Activated naive CD4-positive, alpha-beta T cell treated with anti-CD3 and anti-CD28 coated beads, Interleukin-2, amount 10 ng/mL, durations not matched to agents 7 days and 5 days (primary cell): ENCODE results near the gene URGCP.

Experiments
- CTCF ChIA-PET: fragments of 350-600 bp; sonication (Branson Sonifier 250); formaldehyde crosslinking; loops from one replicate; lab custom pipeline; 2021; ENCODE audit warnings: antibody characterized with exemption; lab: Charles Lee
- DNase-seq: peaks from one replicate; pipeline ENCODE4 v3.0.0-alpha.2; 2020
- H3K27ac Mint-ChIP-seq: one replicate; pipeline ENCODE4 v1.8.0; 2021; ENCODE audit warnings: mild to moderate bottlenecking, moderate library complexity, mixed read lengths
- H3K27me3 Mint-ChIP-seq: one replicate; pipeline ENCODE4 v1.8.0; 2021; ENCODE audit warnings: mild to moderate bottlenecking, mixed read lengths
- H3K36me3 Mint-ChIP-seq: one replicate; pipeline ENCODE4 v1.8.0; 2021; ENCODE audit warnings: mixed read lengths
- H3K4me1 Mint-ChIP-seq: one replicate; pipeline ENCODE4 v1.8.0; 2021; ENCODE audit warnings: mixed read lengths
- H3K4me3 Mint-ChIP-seq: one replicate; pipeline ENCODE4 v1.8.0; 2021; ENCODE audit warnings: mild to moderate bottlenecking, moderate library complexity, mixed read lengths
- H3K9me3 Mint-ChIP-seq: one replicate; pipeline ENCODE4 v1.8.0; 2021; ENCODE audit warnings: mixed read lengths

Gene URGCP

GRCh38 chr7:43873300-43873699 lies 33.1 kb downstream of the URGCP start:
- Mint-ChIP-seq H3K4me1 (peaks cover 20% of the 10 kb centered on the region), H3K4me3 (no peak overlapping the region), H3K36me3 (peaks cover 37% of the 10 kb centered on the region), H3K27me3 (peaks cover 19% of the 10 kb centered on the region), H3K9me3 (no peaks in the 10 kb centered on the region), H3K27ac (no peak overlapping the region)
- CTCF ChIA-PET: no interaction called here
- no peak for DNase-seq

DNA sequence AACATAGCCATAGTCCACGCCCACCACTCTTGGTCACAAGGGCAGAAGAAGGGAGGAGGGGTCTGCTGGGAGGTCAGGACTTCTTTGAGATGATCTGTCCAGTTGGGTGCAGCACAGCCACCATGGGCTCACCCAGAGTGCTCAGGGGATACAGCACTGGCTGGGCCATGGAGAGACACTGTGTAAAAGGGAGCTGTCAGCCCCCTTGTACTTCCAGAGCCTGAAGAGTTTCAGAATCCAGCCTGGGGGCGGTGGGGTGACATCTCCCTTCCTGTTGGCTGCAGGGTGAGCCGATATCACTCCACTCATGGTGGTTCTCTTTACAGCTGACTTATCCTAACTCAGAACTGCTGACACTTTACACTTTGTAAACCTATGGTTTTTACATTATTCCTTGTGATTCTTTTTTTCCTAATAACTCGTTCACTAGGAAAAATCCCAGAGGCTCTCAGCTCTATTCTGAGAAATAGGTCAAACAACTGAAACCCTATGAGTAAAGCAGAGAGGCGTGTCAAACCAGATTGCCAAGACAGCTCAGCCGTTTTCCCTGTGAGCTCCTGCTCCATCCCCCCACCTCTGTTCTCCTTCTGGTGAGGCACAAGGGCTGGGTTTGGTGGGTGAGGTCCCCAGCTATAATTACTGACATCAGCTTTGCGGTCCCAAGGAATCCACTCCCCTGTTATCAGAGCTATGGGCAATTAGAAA lies 33.8 kb downstream of the URGCP start:
- H3K9me3 Mint-ChIP-seq: no peaks in the 10 kb centered on the region
- H3K4me1 Mint-ChIP-seq: peaks cover 26% of the 10 kb centered on the region
- H3K36me3 Mint-ChIP-seq: peaks cover 33% of the 10 kb centered on the region
- no peak overlapping the region for H3K27ac Mint-ChIP-seq
- DNase-seq: no peak
- H3K4me3 Mint-ChIP-seq: no peak overlapping the region
- CTCF ChIA-PET: no interaction called here
- peaks cover 19% of the 10 kb centered on the region for H3K27me3 Mint-ChIP-seq

GRCh38 chr7:43871064-43871463 lies 35.3 kb downstream of the URGCP start:
- peaks cover 28% of the 10 kb centered on the region for H3K4me1 Mint-ChIP-seq
- peaks cover 31% of the 10 kb centered on the region for H3K36me3 Mint-ChIP-seq
- DNase-seq: no peak
- peak overlapping the region; percentile 5 for H3K4me3 Mint-ChIP-seq
- no peaks in the 10 kb centered on the region for H3K9me3 Mint-ChIP-seq
- CTCF ChIA-PET: no interaction called here
- H3K27ac Mint-ChIP-seq: no peak overlapping the region
- H3K27me3 Mint-ChIP-seq: peaks cover 19% of the 10 kb centered on the region

GRCh38 chr7:43870316-43870715 lies 36.1 kb downstream of the URGCP start:
- peak overlapping the region; percentile 16 for H3K4me3 Mint-ChIP-seq
- H3K36me3 Mint-ChIP-seq: peaks cover 31% of the 10 kb centered on the region
- peaks cover 19% of the 10 kb centered on the region for H3K27me3 Mint-ChIP-seq
- CTCF ChIA-PET: no interaction called here
- peaks cover 28% of the 10 kb centered on the region for H3K4me1 Mint-ChIP-seq
- no peaks in the 10 kb centered on the region for H3K9me3 Mint-ChIP-seq
- no peak for DNase-seq
- no peak overlapping the region for H3K27ac Mint-ChIP-seq

DNA sequence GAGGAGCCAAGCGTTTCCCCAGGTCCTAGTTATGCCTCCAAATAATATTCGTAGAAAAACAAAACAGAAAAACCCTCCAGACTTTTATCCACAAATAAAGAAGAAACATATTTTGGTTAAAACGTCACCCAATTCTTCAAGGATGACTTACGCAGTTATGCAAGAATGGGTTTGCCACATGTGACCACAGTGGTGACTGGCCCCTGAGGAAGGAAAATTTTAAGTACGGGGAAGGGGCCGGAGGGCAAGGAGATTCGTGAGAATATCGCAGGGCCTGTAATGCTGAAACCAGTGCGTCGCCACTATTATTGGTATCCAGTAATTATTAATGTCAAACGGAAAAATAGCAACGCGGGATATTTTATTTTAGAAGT lies 36.5 kb downstream of the URGCP start:
- peaks cover 28% of the 10 kb centered on the region for H3K4me1 Mint-ChIP-seq
- CTCF ChIA-PET: interaction anchor here (1.2 kb wide), 1 partner anchor 31 kb away, joined by 4 read pairs; no protein-coding TSS in a partner anchor
- H3K27me3 Mint-ChIP-seq: peaks cover 19% of the 10 kb centered on the region
- DNase-seq: no peak
- H3K9me3 Mint-ChIP-seq: no peaks in the 10 kb centered on the region
- peak overlapping the region; percentile 84 for H3K27ac Mint-ChIP-seq
- H3K36me3 Mint-ChIP-seq: peaks cover 30% of the 10 kb centered on the region
- H3K4me3 Mint-ChIP-seq: peak overlapping the region; percentile 86

- Mint-ChIP-seq H3K4me1 (peaks cover 28% of the 10 kb centered on the region), H3K27ac (peak within 1 kb of the TSS; percentile 84), H3K36me3 (peaks cover 30% of the 10 kb centered on the region), H3K27me3 (peaks cover 21% of the 10 kb centered on the region), H3K9me3 (no peaks in the 10 kb centered on the region), H3K4me3 (peak within 1 kb of the TSS; percentile 86)
- DNase-seq: peak; percentile 96
- CTCF ChIA-PET: interaction anchor here (0.6 to 1.2 kb wide), 3 partner anchors 30 to 60 kb away, joined by 3 to 4 read pairs (median 3); no protein-coding TSS in a partner anchor
These were observed 37.2 kb downstream of the URGCP start, which contains the start of gene MRPS24 for GRCh38 chr7:43869006-43869866. TSS of gene MRPS24 (minus strand) at chr7:43869517. CDS start at chr7:43869495, 22 bp downstream.

DNA sequence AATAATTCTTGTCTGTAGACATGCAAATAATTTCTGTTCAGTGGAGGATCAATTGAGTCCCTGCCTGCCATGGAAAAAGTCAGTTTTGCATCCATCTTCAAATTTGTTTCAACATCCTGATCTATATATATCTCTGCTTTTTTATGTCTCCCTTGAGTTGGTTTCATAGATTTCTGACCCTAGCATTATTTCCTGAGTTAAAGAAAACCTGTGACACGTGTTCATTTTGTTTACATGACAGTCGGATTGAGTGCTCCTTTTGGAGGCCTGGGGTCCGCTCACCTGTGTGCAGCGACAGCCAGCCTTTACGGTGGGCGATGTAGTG lies 37.8 kb downstream of the URGCP start:
- H3K27ac Mint-ChIP-seq: peak overlapping the region; percentile 78
- peaks cover 27% of the 10 kb centered on the region for H3K36me3 Mint-ChIP-seq
- no peak for DNase-seq

DNA sequence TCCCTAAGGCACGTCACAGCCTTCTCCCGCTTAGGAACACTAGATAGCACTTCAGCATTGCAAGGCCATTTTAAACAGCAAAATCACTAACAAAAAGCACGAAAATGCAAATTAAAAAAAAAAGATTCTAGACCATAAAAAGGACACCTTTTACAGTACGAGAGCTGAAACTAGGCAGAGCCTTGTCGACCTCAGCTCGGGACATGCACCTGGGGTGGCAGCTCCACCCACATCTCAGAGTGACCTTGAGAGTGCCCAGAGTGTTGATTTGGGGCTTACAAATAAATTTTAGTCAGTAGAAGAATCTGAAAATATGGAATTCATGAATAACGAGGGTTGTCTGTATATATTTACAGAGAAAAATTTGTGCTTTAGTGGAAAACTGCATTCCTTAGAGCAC lies 38.2 kb downstream of the URGCP start:
- Mint-ChIP-seq H3K36me3 (peaks cover 27% of the 10 kb centered on the region), H3K4me3 (peak overlapping the region; percentile 86), H3K4me1 (peaks cover 28% of the 10 kb centered on the region), H3K27me3 (peaks cover 30% of the 10 kb centered on the region), H3K9me3 (no peaks in the 10 kb centered on the region), H3K27ac (peak overlapping the region; percentile 78)
- CTCF ChIA-PET: interaction anchor here (0.7 kb wide), 1 partner anchor 30 kb away, joined by 3 read pairs; no protein-coding TSS in a partner anchor
- no peak for DNase-seq

More for the DNA sequence above, 37.8 kb downstream of the URGCP start:
- peaks cover 28% of the 10 kb centered on the region for H3K4me1 Mint-ChIP-seq
- peaks cover 26% of the 10 kb centered on the region for H3K27me3 Mint-ChIP-seq
- H3K9me3 Mint-ChIP-seq: no peaks in the 10 kb centered on the region
- CTCF ChIA-PET: interaction anchor here (0.7 to 1.2 kb wide), 2 partner anchors 30 to 31 kb away, joined by 3 to 4 read pairs; no protein-coding TSS in a partner anchor
- peak overlapping the region; percentile 86 for H3K4me3 Mint-ChIP-seq

DNA sequence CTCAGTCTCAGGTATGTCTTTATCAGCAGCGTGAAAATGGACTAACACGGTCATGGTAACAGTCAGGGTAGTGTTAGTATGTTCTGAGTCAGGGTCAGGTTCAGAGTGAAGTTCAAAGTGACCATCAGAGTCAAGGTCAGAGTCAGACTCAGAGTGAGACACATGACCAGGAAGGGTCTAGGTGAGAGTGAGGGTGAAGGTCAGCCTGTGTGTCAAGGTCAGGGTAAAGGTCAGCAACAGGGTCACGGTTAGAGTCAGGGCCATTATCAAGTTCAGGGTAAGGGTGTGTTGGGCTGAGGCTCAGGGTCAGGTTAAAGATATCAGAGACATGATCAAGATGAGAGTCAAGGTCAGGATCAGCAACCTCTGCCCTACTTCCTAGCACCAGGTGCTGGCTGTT lies 41.1 kb downstream of the URGCP start:
- CTCF ChIA-PET: no interaction called here
- H3K36me3 Mint-ChIP-seq: peaks cover 27% of the 10 kb centered on the region

GRCh38 chr7:43864126-43864525 lies 42.3 kb downstream of the URGCP start:
- no peaks in the 10 kb centered on the region for H3K9me3 Mint-ChIP-seq
- H3K36me3 Mint-ChIP-seq: peaks cover 25% of the 10 kb centered on the region
- CTCF ChIA-PET: interaction anchor here (0.6 to 1.2 kb wide), 2 partner anchors 16 to 558 kb away, joined by 3 read pairs; no protein-coding TSS in a partner anchor
- peaks cover 14% of the 10 kb centered on the region for H3K4me1 Mint-ChIP-seq
- no peak overlapping the region for H3K4me3 Mint-ChIP-seq
- DNase-seq: no peak
- H3K27ac Mint-ChIP-seq: no peak overlapping the region
- H3K27me3 Mint-ChIP-seq: peaks cover 17% of the 10 kb centered on the region

More for the DNA sequence above, 41.1 kb downstream of the URGCP start:
- no peaks in the 10 kb centered on the region for H3K9me3 Mint-ChIP-seq
- H3K27ac Mint-ChIP-seq: no peak overlapping the region
- no peak overlapping the region for H3K4me3 Mint-ChIP-seq
- H3K4me1 Mint-ChIP-seq: peaks cover 24% of the 10 kb centered on the region
- H3K27me3 Mint-ChIP-seq: peaks cover 21% of the 10 kb centered on the region
- DNase-seq: no peak

DNA sequence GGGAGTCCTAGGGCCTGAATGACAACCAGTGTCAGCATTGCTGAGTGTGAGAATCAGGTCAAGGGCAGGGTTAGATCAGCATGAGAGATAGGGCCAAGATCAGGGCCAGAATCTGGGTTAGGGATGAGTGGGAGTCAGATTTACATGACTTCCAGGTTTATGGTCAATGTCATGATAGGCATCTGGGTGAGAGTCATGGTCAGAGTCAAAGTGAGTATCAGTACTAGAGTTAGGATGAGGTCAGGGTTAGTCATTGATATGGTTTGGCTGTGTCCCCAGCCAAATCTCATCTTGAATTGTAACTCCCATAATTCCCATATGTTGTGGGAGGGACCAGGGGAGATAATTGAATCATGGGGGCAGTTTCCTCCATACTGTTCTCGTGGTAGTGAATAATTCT lies 49.4 kb downstream of the URGCP start:
- Mint-ChIP-seq H3K4me3 (no peak overlapping the region), H3K4me1 (no peaks in the 10 kb centered on the region), H3K27ac (no peak overlapping the region), H3K9me3 (no peaks in the 10 kb centered on the region), H3K36me3 (no peaks in the 10 kb centered on the region), H3K27me3 (peaks cover 7% of the 10 kb centered on the region)
- CTCF ChIA-PET: no interaction called here
- no peak for DNase-seq

- no peak overlapping the region for H3K4me3 Mint-ChIP-seq
- CTCF ChIA-PET: no interaction called here
- H3K36me3 Mint-ChIP-seq: no peaks in the 10 kb centered on the region
- no peaks in the 10 kb centered on the region for H3K4me1 Mint-ChIP-seq
- no peak for DNase-seq
- no peak overlapping the region for H3K27ac Mint-ChIP-seq
- H3K27me3 Mint-ChIP-seq: peaks cover 13% of the 10 kb centered on the region
- no peaks in the 10 kb centered on the region for H3K9me3 Mint-ChIP-seq
These were observed 50.1 kb downstream of the URGCP start for GRCh38 chr7:43856316-43856715.

- H3K4me3 Mint-ChIP-seq: no peak overlapping the region
- H3K4me1 Mint-ChIP-seq: no peaks in the 10 kb centered on the region
- H3K36me3 Mint-ChIP-seq: no peaks in the 10 kb centered on the region
- no peak overlapping the region for H3K27ac Mint-ChIP-seq
- peaks cover 13% of the 10 kb centered on the region for H3K27me3 Mint-ChIP-seq
- CTCF ChIA-PET: no interaction called here
- H3K9me3 Mint-ChIP-seq: no peaks in the 10 kb centered on the region
- no peak for DNase-seq
These were observed 51.2 kb downstream of the URGCP start for GRCh38 chr7:43855176-43855575.

DNA sequence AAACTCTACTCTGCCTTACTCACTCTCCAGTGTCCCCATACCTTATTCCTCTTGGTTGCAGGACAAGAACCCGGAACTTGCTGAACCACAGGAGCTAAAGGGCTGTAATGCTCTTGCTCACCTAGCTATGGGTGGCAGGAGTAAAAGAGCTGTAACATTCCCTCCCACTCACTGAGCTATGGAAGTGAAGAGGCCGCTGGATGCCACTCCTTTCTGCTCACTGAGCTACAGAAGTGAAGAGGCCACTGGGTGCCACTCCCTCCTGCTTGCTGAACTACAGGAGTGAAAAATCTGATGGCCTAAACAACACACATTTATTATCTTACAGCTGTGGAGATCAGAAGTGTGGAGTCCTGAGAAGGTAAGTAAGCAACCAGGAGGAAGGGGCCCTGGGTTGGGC lies 54.6 kb downstream of the URGCP start:
- Mint-ChIP-seq H3K4me1 (peaks cover 2% of the 10 kb centered on the region), H3K27ac (no peak overlapping the region), H3K36me3 (no peaks in the 10 kb centered on the region), H3K27me3 (peaks cover 15% of the 10 kb centered on the region), H3K9me3 (no peaks in the 10 kb centered on the region), H3K4me3 (no peak overlapping the region)
- DNase-seq: no peak
- CTCF ChIA-PET: interaction anchor here (1.1 kb wide), 1 partner anchor 12 kb away, joined by 4 read pairs; no protein-coding TSS in a partner anchor
